HuH-7.5 (cell line): Measurements from ENCODE around the gene IPCEF1.
"Not testable (repeated sequence)": the region's sequence is repeated elsewhere in the genome, so short reads cannot be mapped to it uniquely, and the experiment has no call there.

Experiments used
- DNase-seq: peaks from one replicate; pipeline ENCODE4 v3.0.0; 2011; ENCODE audit warnings: low spot score

The IPCEF1 gene

GRCh38 chr6:154247119-154247861 is 109.3 kb downstream of the IPCEF1 start:
- DNase-seq = no peak

- no peak for DNase-seq
Observed at GRCh38 chr6:154246723-154247118, 109.9 kb downstream of the IPCEF1 start.

DNA sequence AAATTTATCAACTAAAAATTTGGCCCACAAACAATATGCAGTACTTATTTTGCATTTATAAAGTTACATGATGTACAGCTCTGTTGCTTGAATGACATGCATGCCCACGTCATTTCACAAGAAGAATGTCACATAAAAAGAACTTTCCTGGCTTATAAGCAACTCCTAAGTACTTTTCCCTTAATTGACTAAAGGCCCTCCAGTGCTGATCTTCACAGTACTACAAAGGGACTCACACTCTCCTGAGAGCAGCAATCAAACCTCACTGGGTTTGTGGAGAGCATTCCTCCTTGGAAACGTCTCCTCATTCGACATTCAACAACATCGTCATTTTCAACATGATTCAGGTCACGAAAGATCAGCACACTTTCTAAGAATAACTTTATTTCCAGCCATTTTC is 111.1 kb downstream of the IPCEF1 start:
- no peak for DNase-seq

DNA sequence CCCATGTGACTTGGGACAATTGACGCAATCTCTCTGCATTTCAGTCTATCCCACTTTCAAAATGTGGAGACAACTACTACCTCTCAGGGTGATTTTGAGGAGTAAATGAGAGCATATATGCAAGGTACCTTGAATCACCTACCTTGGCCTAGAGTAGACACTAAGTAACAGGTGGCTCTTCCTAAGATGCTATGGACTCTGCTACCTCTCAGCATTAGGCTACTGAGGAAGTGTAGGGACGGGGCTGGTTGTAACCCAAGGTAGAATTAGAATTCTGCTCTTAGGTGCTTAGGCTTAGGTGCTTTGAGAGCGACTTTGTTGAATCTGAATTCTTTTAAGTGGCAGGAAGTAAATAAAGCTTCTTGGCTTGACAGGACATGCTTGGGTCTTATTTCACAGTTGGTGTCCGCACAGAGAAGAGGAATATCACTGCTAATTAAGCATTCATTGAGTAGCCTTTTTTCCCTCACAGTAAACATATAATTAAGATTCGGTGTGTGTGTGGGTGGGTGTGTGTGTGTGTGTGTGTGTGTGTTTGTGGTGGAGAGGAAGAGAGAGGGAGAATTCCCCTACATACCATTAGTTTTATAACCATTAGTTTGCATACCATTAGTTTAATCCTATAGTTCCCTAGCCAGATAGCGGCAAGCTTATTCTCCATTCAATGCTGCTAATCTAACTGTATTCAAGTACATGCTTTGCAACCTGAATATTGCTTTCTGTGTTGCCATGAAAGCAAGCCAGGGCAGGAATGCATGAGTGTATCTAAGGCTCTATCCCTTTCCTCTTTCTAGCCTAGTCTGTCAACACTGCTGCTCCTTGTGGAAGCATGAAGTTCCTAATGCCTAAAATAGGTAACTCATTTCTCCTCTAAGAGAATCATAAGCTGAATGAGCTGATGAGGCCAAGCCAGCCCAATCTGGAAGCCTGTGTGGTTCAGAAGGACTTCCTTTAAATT is 112.5 kb downstream of the IPCEF1 start:
- no peak for DNase-seq

DNA sequence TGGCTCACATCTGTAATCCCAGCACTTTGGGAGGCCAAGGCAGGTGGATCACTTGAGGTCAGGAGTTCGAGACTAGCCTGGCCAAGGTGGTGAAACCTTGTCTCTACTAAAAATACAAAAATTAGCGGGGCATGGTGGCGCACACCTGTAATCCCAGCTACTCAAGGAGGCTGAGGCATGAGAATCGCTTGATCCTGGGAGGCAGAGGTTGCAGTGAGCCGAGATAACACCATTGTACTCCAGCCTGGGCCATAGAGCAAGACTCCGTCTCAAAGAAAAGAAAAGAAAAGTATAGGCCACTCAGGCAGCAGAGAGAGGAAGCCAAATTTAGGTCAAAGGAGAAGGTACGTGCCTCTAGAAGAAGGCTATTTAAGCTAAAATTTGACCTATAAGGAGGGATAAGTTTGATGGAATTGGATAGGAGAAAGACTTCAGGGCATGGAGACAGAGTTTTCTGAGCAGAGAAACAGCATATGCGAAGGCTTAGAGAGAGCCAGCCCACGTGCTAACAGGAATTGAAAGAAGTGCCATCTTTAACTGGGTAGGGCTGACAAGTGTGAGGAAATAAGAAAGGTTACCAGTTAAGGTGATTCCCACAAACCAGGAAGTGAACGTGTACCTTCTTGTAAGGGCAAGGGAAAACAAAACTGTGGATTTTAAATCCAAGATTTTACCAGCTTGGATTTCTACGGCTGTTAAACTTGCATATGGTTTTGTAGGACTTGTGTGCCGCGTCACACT is 113.8 kb downstream of the IPCEF1 start:
- DNase-seq = no peak

- no peak for DNase-seq
Observed at GRCh38 chr6:154241581-154241980, 115.0 kb downstream of the IPCEF1 start.

DNA sequence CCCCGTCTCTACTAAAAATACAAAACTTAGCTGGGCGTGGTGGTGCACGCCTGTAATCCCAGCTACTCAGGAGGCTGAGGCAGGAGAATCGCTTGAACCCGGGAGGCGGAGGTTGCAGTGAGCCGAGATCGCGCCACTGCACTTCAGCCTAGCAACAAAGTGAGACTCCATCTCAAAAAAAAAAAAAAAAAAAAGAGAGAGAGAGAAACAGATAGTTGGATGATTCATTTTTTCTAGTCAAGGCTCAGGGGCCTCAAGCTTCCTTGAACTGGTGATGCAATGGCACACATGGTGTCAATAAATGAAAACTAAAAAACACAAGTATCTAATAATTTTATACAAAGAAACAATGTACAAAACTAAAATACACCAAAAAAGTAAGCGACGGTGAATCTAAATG is 115.5 kb downstream of the IPCEF1 start:
- not testable (repeated sequence) for DNase-seq

DNA sequence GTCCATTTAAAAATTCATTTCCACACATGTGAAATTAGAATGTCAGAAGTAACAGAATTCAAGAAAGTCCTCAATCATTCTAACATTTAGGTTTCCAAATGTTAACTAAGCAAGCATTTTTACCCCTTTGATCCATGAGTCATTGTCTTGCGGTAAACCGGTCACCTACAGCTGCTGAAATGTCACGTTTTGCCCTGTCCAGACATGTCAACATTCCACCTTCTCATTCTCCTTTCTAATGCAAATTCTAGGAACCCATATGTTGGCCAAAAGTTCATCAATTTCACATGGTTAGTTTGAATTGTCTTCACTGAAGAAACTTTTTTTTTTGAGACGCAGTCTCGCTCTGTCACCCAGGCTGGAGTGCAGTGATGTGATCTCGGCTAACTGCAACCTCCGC is 117.2 kb downstream of the IPCEF1 start:
- DNase-seq = no peak

DNA sequence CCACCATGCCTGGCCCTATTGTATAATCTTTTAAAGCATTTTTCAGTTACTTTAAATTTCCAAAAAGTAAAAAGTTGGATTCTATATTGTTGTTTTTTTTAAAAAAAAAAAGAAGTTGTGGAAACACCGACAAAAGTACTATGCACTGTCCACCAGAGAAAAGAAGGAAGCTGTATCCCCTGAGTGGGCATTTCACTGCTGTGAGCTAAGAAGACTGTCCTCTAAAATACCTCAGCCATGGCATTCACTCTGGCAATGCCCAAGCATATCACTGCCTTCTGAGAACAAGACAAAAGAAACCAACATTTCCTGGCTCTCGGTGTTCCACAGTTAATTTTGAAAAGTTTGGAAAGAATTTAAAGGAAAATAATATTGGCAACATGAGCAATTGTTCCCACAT is 117.8 kb downstream of the IPCEF1 start:
- DNase-seq = no peak

DNA sequence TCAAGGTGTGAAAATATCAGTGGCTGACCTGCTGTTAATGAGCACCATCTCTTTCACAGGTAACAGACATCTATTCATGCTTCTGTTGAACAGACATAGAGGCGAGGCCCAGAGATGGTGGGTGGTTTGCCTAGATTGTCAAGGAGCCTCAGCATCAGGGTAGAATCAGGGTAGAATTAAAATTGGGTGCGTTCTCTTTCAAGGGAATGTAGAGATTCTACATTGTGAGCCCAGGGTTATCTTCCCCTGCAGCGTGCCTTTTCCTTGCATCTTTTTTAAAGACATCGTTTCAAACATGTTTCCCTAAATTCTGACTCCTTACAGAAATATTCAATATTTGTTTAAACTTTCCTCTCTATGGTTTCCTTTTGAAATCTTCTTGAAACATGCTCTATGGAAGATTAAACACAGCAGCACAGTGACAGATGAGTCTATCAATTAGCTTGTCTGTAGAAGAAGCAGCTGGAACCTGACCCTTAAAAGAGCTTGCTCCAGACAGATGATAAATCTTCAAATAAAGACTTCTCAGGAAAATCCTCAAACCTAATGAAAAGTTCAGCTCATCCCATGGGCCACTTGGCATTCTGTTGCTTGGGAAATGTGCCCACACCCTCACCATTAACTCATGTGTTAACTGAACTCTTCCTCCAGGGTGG is 119.8 kb downstream of the IPCEF1 start:
- no peak for DNase-seq

DNA sequence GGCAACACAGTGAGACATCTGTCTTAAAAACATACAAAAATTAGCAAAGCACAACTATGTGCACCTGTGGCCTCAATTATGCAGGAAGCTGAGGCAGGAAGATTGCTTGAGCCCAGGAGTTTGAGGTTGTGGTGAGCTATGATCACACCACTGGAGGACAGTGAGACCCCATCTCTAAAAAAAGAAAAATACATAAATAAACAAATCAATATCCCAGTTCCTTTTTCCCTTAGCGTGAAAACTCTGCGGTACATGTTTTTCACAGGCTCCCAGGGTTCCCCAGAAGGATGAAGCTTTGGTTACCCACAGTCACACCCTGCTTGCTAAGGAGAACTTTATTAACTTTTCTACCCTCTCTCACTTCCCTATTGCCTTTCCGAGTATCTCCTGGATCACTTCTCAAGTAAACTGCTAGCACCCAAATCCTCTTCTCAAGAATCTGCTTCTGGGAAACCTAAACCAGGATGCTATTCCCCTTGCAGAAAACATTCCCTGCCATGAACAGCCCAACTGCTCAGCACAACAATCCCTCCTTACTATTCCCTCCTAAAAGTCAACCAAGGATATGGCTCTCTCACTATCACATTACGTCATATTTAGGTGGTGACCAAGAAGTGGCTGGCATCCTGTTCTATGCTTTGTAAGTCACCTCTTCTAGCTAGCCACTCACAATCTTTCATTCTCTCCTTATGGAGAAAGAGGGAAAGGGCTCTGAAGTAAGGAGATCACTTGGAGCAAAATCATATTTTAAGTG is 122.4 kb downstream of the IPCEF1 start:
- no peak for DNase-seq

DNA sequence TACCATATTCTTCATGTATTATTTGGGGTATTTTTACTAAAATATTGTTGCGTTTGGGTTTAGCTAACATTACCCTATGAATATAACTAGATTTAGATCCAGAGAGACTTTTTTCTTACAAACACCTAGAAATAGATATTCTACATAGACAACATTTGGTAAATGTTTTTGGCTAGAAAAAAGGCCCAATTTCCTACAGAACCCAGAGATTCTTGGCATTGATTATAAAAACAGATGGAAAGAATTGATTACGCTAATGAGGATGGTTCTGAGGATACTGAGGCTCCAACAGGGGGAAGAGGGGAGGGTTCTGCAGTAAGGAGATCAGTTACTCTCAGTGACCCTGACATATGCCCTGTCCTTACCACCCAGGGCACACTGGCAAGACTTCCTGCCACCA is 123.2 kb downstream of the IPCEF1 start:
- no peak for DNase-seq

- no peak for DNase-seq
Observed at GRCh38 chr6:154232013-154232910, 124.3 kb downstream of the IPCEF1 start.

- DNase-seq = no peak
Observed at GRCh38 chr6:154230910-154231595, 125.5 kb downstream of the IPCEF1 start.

DNA sequence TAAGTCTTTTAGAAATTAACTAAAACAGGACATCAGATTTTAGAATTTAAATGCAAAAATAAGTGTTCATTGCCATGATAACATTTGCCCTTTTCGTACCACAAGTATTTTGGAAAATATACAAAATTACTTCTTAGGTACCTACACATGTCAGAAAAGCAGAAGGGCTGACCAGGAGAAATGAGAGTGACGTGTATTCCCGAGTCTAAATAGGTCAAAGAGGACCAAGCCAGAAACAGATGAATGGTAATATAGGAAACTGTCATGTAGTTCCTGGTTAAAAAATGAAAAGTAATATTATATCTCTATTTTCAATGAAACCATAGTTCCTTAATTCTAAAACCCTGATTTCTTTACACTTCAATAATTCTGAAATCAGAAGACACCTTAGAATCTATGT is 126.2 kb downstream of the IPCEF1 start:
- DNase-seq = no peak

GRCh38 chr6:154229786-154230185 is 126.8 kb downstream of the IPCEF1 start:
- DNase-seq = no peak

GRCh38 chr6:154228521-154228905 is 128.1 kb downstream of the IPCEF1 start:
- DNase-seq = no peak

DNA sequence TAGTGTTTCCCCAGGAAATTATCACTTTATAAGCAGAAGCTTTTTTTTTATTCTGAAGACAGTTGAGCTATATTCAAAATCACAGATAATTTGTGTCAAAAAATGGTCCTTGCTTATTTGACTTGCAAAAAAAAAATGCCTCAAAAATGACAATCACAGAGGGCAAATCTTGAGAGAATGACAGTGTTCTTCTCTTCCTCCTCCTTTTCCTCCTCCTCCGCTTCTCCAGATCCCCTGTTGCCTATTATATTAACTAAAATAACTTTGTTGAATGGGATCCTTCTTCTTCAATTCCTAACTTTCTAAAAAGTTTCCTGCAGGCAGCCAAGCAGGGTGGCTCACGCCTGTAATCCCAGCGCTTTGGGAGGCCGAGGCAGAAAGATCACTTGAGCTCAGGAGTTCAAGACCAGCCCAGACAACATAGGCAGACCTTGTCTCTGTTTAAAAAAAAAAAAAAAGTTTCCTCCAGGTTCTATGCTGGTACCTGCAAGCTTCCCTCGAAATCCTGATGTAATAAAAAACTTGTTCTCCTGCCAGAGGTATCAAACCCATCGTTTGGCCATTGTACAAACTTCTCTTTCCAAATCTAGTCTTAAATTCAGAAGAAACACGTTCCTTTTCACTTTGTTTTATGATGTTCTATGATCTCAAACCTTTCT is 128.6 kb downstream of the IPCEF1 start:
- no peak for DNase-seq

DNA sequence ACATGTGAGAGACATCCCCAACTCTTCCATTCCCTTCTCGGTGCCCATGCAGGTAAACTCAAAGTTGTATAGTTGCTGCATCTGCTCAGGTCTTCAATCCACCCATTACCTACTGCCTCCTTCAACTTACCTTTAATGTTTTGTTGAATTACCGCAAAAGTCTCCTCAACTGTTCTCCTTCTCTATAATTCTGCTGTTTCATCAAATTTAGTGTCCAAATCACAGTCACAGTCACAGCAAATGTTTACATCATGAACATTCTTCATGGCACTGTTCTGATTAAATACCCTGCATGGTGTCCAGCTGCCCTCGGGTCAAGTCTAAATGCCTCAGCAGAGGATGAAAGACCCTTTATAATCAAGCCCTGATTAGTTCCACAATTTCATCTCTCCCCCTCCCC is 130.1 kb downstream of the IPCEF1 start:
- DNase-seq = no peak
